NB4 (cell line): ENCODE data around the gene DSG3.
"Not testable (repeated sequence)": the region's sequence is repeated elsewhere in the genome, so short reads cannot be mapped to it uniquely, and the experiment has no call there.

ENCODE experiments used
- DNase-seq: peaks from one replicate; pipeline ENCODE4 v3.0.0; 2010; ENCODE audit warnings: low read depth
- H3K4me3 ChIP-seq: one replicate; pipeline ENCODE4 v1.5.1; 2011; ENCODE audit warnings: mild to moderate bottlenecking, low read depth, low read length, moderate library complexity
- CTCF ChIP-seq: IDR thresholded peaks from one replicate; pipeline ENCODE4 v1.5.1; 2012; ENCODE audit warnings: low read depth, low read length
- MAX ChIP-seq: IDR thresholded peaks from 2 replicates; pipeline ENCODE4 v1.6.1; 2011; ENCODE audit warnings: low read depth, low read length
- MYC ChIP-seq: IDR thresholded peaks from 2 replicates; pipeline ENCODE4 v1.6.1; 2011; ENCODE audit warnings: low read depth, low read length
- POLR2A ChIP-seq: IDR thresholded peaks from 2 replicates; pipeline ENCODE4 v1.6.1; 2011; ENCODE audit warnings: mild to moderate bottlenecking; ENCODE audit not compliant: insufficient read length; ENCODE audit errors: extremely low read depth

DSG3 gene

GRCh38 chr18:31500051-31500688, 52.6 kb downstream of the DSG3 start:
- DNase-seq: peak; percentile 66

GRCh38 chr18:31503011-31503410, 55.5 kb downstream of the DSG3 start:
- TF ChIP-seq MYC (no peak), MAX (no peak), CTCF (no peak), POLR2A (no peak)
- no peak overlapping the region for H3K4me3 ChIP-seq
- no peak for DNase-seq

More at GRCh38 chr18:31500051-31500688, 52.6 kb downstream of the DSG3 start:
- peak overlapping the region; percentile 41 for H3K4me3 ChIP-seq
- TF ChIP-seq CTCF (no peak), POLR2A (no peak), MAX (no peak), MYC (no peak)

- DNase-seq: no peak
- TF ChIP-seq CTCF: no peak
- H3K4me3 ChIP-seq: no peak overlapping the region
Observed at GRCh38 chr18:31504455-31505147, 57.1 kb downstream of the DSG3 start.

DNA sequence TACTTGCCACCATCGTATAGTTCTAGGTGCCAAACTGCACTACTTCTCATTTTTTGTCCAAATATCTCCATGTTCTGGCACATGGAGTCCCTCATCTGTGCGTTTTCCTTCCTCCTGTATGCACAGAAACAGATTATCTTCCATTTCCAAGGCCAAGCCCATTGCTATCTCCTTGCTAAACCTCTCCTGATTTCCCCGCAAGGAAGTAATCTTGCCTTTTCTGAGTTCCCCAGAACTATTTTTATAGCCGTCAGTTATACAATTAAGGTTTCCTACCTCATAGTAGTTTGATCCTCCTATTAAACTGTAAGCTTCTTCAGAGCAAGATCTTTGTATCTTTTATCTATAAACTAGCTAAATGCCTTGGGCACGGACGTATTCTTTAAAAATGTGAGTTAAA, 57.6 kb downstream of the DSG3 start:
- no peak for DNase-seq
- no peak for TF ChIP-seq CTCF
- no peak for TF ChIP-seq MAX
- TF ChIP-seq POLR2A: no peak
- TF ChIP-seq MYC: no peak
- H3K4me3 ChIP-seq: no peak overlapping the region

- no peak for DNase-seq
- TF ChIP-seq CTCF (no peak), POLR2A (no peak), MAX (no peak), MYC (no peak)
Observed at GRCh38 chr18:31506024-31506742, 58.6 kb downstream of the DSG3 start.

GRCh38 chr18:31507124-31507523, 59.6 kb downstream of the DSG3 start:
- not testable (repeated sequence) for H3K4me3 ChIP-seq, DNase-seq

More at GRCh38 chr18:31506024-31506742, 58.6 kb downstream of the DSG3 start:
- H3K4me3 ChIP-seq: no peak overlapping the region
